ENCODE results near the gene CRYL1.

The CRYL1 gene

DNA sequence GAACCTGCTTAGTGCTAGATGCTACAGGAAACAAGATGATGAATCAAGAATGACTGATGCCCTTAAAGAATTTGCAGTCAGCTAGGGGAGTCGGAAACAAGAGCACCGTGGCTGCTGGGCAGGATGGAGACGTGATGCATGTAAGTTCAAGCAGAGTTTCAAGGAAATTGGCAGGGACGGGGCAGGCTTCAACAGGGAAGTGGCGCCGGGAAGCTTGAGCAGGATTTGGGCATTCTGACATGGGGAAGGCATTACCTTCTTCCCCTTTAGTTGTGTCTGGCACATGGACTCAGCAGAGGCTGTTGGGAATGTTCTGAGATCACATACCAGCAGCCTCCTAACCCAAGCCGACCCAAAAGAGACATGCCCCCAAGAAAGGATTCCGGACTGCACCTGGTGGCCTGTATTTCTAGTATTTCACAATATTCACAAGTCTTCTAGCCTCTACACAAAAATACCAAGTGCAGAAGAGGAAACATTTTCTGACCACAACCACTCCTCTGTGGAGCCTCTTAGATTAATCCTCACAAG is 138.2 kb downstream of the CRYL1 start:
- DNase-seq (ENCODE audit: insufficient read length, low spot score) (no peak), FAIRE-seq (no peak)
- TF ChIP-seq POLR2A (IDR thresholded peaks at IDR 0.05; ENCODE audit: low read depth, low read length) (no peak), POU2F2 (IDR thresholded peaks at IDR 0.05; ENCODE audit: low read depth, low read length) (no peak), TAF1 (IDR thresholded peaks at IDR 0.05; ENCODE audit: low read depth, low read length) (no peak), SPI1 (IDR thresholded peaks at IDR 0.05; ENCODE audit: low read depth, low read length) (no peak), POLR2AphosphoS5 (IDR thresholded peaks at IDR 0.05; ENCODE audit: low read depth, low read length) (no peak), PAX5 (IDR thresholded peaks at IDR 0.05; ENCODE audit: insufficient read depth, low read length, severe bottlenecking) (no peak)

DNA sequence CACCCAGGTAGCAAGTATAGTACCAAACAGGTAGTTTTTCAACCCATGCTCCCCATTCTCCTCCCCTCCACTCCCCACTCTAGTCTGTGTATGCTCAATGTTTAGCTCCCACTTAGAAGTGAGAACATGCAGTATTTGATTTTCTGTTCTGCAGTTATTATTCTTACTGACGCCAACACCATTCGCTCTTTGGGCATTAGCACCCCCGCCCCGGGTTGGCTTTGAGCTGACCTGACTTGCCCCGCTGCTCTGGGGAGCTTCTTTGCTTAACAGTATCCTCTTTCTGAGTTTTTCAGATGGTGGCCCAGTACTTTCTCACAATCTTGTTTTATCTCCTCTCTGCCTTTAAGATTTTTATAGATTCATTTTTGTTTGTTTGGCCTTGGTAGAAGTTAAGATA is 138.7 kb downstream of the CRYL1 start:
- DNase-seq (ENCODE audit: insufficient read length, low spot score): no peak
- TF ChIP-seq SPI1 (IDR thresholded peaks at IDR 0.05; ENCODE audit: low read depth, low read length) (no peak), POLR2A (IDR thresholded peaks at IDR 0.05; ENCODE audit: low read depth, low read length) (no peak), TAF1 (IDR thresholded peaks at IDR 0.05; ENCODE audit: low read depth, low read length) (no peak), PAX5 (IDR thresholded peaks at IDR 0.05; ENCODE audit: insufficient read depth, low read length, severe bottlenecking) (no peak), POU2F2 (IDR thresholded peaks at IDR 0.05; ENCODE audit: low read depth, low read length) (no peak), POLR2AphosphoS5 (IDR thresholded peaks at IDR 0.05; ENCODE audit: low read depth, low read length) (no peak)
- no peak for FAIRE-seq

DNA sequence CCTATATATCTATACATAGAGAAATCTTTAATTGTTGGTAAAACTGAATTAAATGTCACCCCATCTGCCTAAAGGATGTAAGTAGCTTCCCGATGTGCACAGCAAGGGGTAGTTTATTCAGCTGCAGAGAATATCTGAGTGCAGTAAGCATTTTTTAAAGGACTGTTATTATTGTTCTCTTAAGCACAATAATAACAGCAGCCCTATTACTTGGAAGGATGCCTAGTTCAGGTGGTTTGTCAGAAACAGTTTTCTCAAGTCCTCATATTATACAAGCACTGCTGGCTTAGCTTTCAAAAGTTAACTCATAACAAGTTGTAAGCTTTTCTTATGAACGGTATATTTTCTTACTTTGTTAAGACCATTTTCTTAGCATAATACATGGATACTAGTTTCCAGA is 142.6 kb downstream of the CRYL1 start:
- DNase-seq (ENCODE audit: insufficient read length, low spot score) (no peak), FAIRE-seq (no peak)

DNA sequence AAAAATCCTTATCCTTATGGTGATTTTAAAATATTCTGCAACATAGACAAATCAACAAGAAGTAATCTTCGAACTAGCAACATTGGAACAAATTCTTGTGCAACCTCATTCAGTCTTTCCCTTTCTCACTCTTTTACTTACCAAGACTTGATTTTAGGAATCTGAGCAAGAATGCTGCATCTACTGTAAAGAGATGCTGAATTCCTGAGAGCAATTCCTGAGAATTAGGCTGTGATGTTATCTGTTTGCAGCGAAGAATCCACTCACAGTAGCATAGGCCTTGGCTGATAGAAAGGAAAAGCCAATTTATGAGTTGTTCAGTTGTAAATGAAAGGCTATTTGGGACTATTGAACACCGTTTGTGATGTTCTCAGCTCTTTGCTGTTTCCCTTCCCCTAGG is 144.3 kb downstream of the CRYL1 start:
- TF ChIP-seq POLR2AphosphoS5 (IDR thresholded peaks at IDR 0.05; ENCODE audit: low read depth, low read length) (no peak), SPI1 (IDR thresholded peaks at IDR 0.05; ENCODE audit: low read depth, low read length) (no peak), POU2F2 (IDR thresholded peaks at IDR 0.05; ENCODE audit: low read depth, low read length) (no peak), TAF1 (IDR thresholded peaks at IDR 0.05; ENCODE audit: low read depth, low read length) (no peak), POLR2A (IDR thresholded peaks at IDR 0.05; ENCODE audit: low read depth, low read length) (no peak), PAX5 (IDR thresholded peaks at IDR 0.05; ENCODE audit: insufficient read depth, low read length, severe bottlenecking) (no peak)
- DNase-seq (ENCODE audit: insufficient read length, low spot score) (no peak), FAIRE-seq (no peak)

More for the DNA sequence above, 142.6 kb downstream of the CRYL1 start:
- TF ChIP-seq POLR2AphosphoS5 (IDR thresholded peaks at IDR 0.05; ENCODE audit: low read depth, low read length) (no peak), PAX5 (IDR thresholded peaks at IDR 0.05; ENCODE audit: insufficient read depth, low read length, severe bottlenecking) (no peak), POLR2A (IDR thresholded peaks at IDR 0.05; ENCODE audit: low read depth, low read length) (no peak), TAF1 (IDR thresholded peaks at IDR 0.05; ENCODE audit: low read depth, low read length) (no peak), SPI1 (IDR thresholded peaks at IDR 0.05; ENCODE audit: low read depth, low read length) (no peak), POU2F2 (IDR thresholded peaks at IDR 0.05; ENCODE audit: low read depth, low read length) (no peak)

DNA sequence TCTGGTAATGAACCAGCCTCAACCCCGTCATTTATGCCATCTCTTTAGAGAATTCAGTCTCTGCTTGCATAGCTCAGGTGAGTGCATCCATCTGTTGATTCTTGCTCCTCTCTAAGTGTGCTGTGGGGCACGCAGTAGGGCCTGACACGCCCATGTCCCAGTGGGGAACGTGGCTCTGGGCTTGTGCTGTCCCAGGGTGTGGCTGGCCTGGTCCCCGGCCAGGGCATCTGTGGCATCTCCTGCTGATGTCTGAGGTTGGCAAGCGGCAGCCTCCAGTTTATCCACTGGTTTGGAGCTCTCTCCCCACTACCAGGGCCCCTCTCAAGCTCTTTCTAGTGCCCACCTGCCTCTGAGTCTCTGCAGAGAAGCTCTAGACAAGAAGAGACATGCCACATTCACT is 146.9 kb downstream of the CRYL1 start:
- FAIRE-seq (no peak), DNase-seq (ENCODE audit: insufficient read length, low spot score) (no peak)
- TF ChIP-seq TAF1 (IDR thresholded peaks at IDR 0.05; ENCODE audit: low read depth, low read length) (no peak), PAX5 (IDR thresholded peaks at IDR 0.05; ENCODE audit: insufficient read depth, low read length, severe bottlenecking) (no peak), POU2F2 (IDR thresholded peaks at IDR 0.05; ENCODE audit: low read depth, low read length) (no peak), SPI1 (IDR thresholded peaks at IDR 0.05; ENCODE audit: low read depth, low read length) (no peak), POLR2A (IDR thresholded peaks at IDR 0.05; ENCODE audit: low read depth, low read length) (no peak), POLR2AphosphoS5 (IDR thresholded peaks at IDR 0.05; ENCODE audit: low read depth, low read length) (no peak)

DNA sequence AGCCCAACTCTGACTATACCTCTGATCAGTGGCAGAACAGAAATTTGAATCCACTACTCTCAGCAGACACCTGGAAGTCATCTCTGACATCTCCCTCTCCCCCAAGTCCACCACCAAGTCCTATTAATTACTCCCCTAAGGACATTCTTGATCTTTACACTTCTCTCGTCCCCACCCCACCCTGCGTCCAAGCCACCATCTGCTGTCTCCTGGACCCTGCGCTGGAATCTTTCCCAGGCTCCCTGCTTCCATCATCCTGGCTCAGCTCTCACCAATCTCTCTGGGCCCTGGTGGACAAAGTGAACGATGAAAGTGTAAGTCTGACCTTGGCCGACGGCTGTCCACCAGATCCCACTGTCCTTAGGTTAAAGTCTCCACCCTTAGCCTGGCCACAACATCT is 147.9 kb downstream of the CRYL1 start:
- no peak for DNase-seq (ENCODE audit: insufficient read length, low spot score)
- no peak for FAIRE-seq
- no peak for TF ChIP-seq PAX5 (IDR thresholded peaks at IDR 0.05; ENCODE audit: insufficient read depth, low read length, severe bottlenecking)
- TF ChIP-seq POLR2AphosphoS5 (IDR thresholded peaks at IDR 0.05; ENCODE audit: low read depth, low read length): no peak
- no peak for TF ChIP-seq POU2F2 (IDR thresholded peaks at IDR 0.05; ENCODE audit: low read depth, low read length)
- TF ChIP-seq SPI1 (IDR thresholded peaks at IDR 0.05; ENCODE audit: low read depth, low read length): no peak
- TF ChIP-seq POLR2A (IDR thresholded peaks at IDR 0.05; ENCODE audit: low read depth, low read length): no peak
- no peak for TF ChIP-seq TAF1 (IDR thresholded peaks at IDR 0.05; ENCODE audit: low read depth, low read length)

DNA sequence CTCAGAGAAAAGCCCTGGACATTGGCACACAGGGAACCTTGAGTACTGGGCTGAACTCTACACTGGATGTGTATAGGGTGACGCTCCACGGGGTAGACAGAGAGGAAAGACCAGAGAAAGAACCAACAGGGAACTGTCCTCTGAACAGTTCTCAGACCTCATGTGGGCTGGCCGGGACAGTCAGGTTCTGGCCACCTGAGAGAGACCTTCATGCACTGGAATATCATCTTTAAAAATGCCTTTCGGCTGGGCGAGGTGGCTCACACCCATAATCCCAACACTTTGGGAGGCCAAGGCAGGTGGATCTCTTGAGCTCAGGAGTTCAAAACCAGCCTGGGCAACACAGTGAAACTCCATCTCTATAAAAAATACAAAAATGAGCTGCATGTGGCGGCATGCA is 149.8 kb downstream of the CRYL1 start:
- DNase-seq (ENCODE audit: insufficient read length, low spot score) (no peak), FAIRE-seq (no peak)
- TF ChIP-seq SPI1 (IDR thresholded peaks at IDR 0.05; ENCODE audit: low read depth, low read length) (no peak), PAX5 (IDR thresholded peaks at IDR 0.05; ENCODE audit: insufficient read depth, low read length, severe bottlenecking) (no peak), POLR2A (IDR thresholded peaks at IDR 0.05; ENCODE audit: low read depth, low read length) (no peak), TAF1 (IDR thresholded peaks at IDR 0.05; ENCODE audit: low read depth, low read length) (no peak), POLR2AphosphoS5 (IDR thresholded peaks at IDR 0.05; ENCODE audit: low read depth, low read length) (no peak), POU2F2 (IDR thresholded peaks at IDR 0.05; ENCODE audit: low read depth, low read length) (no peak)

DNA sequence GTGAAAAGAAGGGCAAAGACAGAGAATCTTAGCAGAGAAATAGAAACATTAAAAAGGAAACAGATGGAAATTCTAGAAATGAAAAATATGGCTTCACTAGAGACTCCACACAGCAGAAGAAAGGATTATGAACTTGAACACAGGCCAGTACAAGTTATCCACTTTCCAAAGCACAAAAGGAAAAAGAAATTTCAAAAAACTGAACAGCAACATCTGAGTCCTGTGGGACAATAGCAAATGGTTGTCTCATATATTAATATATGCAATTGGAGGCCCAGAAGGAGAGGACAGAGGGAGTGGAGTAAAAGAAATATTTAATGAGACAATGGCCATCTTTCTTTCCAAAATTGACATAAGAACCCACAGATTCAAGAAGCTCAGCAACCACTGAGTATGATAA is 151.8 kb downstream of the CRYL1 start:
- DNase-seq (ENCODE audit: insufficient read length, low spot score) (no peak), FAIRE-seq (no peak)
- no peak for TF ChIP-seq POLR2A (IDR thresholded peaks at IDR 0.05; ENCODE audit: low read depth, low read length)
- TF ChIP-seq POU2F2 (IDR thresholded peaks at IDR 0.05; ENCODE audit: low read depth, low read length): no peak
- no peak for TF ChIP-seq PAX5 (IDR thresholded peaks at IDR 0.05; ENCODE audit: insufficient read depth, low read length, severe bottlenecking)
- TF ChIP-seq TAF1 (IDR thresholded peaks at IDR 0.05; ENCODE audit: low read depth, low read length): no peak
- no peak for TF ChIP-seq POLR2AphosphoS5 (IDR thresholded peaks at IDR 0.05; ENCODE audit: low read depth, low read length)
- TF ChIP-seq SPI1 (IDR thresholded peaks at IDR 0.05; ENCODE audit: low read depth, low read length): no peak

DNA sequence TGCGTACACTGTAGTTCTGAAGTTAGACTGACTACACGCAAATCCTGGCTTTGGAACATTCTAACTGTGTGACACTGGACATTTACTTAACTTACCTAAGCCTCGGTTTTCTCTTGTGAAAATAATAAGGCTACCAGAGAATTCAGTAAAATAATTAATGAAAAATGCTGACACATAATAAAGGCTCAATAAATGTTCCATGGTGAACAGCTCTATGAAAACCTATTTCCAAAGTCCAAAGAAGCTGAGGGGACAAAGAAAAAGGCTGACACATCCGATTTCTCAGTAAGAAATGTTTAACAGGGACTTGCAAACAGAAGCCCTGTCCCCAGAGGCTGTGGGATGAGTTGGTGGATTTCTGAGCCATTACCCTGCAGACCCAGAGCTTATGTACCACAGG is 153.8 kb downstream of the CRYL1 start:
- DNase-seq (ENCODE audit: insufficient read length, low spot score): no peak
- FAIRE-seq: no peak

More for the DNA sequence above, 153.8 kb downstream of the CRYL1 start:
- TF ChIP-seq PAX5 (IDR thresholded peaks at IDR 0.05; ENCODE audit: insufficient read depth, low read length, severe bottlenecking): no peak
- no peak for TF ChIP-seq TAF1 (IDR thresholded peaks at IDR 0.05; ENCODE audit: low read depth, low read length)
- no peak for TF ChIP-seq SPI1 (IDR thresholded peaks at IDR 0.05; ENCODE audit: low read depth, low read length)
- no peak for TF ChIP-seq POLR2AphosphoS5 (IDR thresholded peaks at IDR 0.05; ENCODE audit: low read depth, low read length)
- TF ChIP-seq POU2F2 (IDR thresholded peaks at IDR 0.05; ENCODE audit: low read depth, low read length): no peak
- no peak for TF ChIP-seq POLR2A (IDR thresholded peaks at IDR 0.05; ENCODE audit: low read depth, low read length)
